Endothelial cell of umbilical vein (primary cell): ENCODE measurements around the gene EPHA8.

Experiments used
- CTCF ChIP-seq, 2 donors: IDR thresholded peaks; 1 replicate in 1 of 2; 2 replicates in 1 of 2; pipeline ENCODE4 v1.5.1; 2011; ENCODE audit warnings: low read length in 2 of 2, mild to moderate bottlenecking in 2 of 2, moderate library complexity in 2 of 2, control low read depth in 1 of 2, inconsistent platforms in 1 of 2, low read depth in 1 of 2; ENCODE audit not compliant: insufficient read depth in 1 of 2; ENCODE audit errors: extremely low read depth in 1 of 2
- EZH2 ChIP-seq: IDR thresholded peaks from 2 replicates; pipeline ENCODE4 v1.6.1; 2012; ENCODE audit warnings: borderline replicate concordance, low read depth, mild to moderate bottlenecking, moderate library complexity, low read length, inconsistent platforms; ENCODE audit not compliant: severe bottlenecking
- GATA2 ChIP-seq: IDR thresholded peaks from 2 replicates; pipeline ENCODE4 v1.7.0; 2011; ENCODE audit warnings: low read depth, mild to moderate bottlenecking, moderate library complexity, mixed read lengths, low read length; ENCODE audit not compliant: insufficient read length, insufficient read depth
- JUN ChIP-seq: IDR thresholded peaks from 2 replicates; pipeline ENCODE4 v1.6.1; 2011; ENCODE audit warnings: borderline replicate concordance, low read depth; ENCODE audit not compliant: insufficient read length, insufficient read depth
- MAX ChIP-seq: IDR thresholded peaks from 2 replicates; pipeline ENCODE4 v1.6.1; 2011; ENCODE audit not compliant: insufficient read depth, insufficient read length
- MYC ChIP-seq: IDR thresholded peaks from one replicate; pipeline ENCODE4 v1.6.1; 2011; ENCODE audit warnings: mild to moderate bottlenecking, low read depth, low read length
- POLR2A ChIP-seq: IDR thresholded peaks from 2 replicates; pipeline ENCODE4 v1.6.1; 2012; ENCODE audit warnings: low read depth, mild to moderate bottlenecking, control low read depth, low read length
- POLR2AphosphoS5 ChIP-seq: IDR thresholded peaks from 2 replicates; pipeline ENCODE4 v1.6.1; 2012; ENCODE audit warnings: low read depth, mild to moderate bottlenecking, control low read depth, low read length, moderate library complexity; ENCODE audit not compliant: insufficient read depth

- TF ChIP-seq CTCF (IDR thresholded peaks at IDR 0.05; ENCODE audit: extremely low read depth in 1 of 2, insufficient read depth in 1 of 2, low read depth in 1 of 2, low read length in 2 of 2), result no peak
- TF ChIP-seq POLR2A, result no peak
- no peak for TF ChIP-seq MYC
- no peak for TF ChIP-seq JUN
- no peak for TF ChIP-seq POLR2AphosphoS5
- no peak for TF ChIP-seq MAX
- TF ChIP-seq EZH2, result no peak
- no peak for TF ChIP-seq GATA2
Measured at GRCh38 chr1:22550021-22550420, 13.3 kb upstream of the EPHA8 start.
